SH-SY5Y (cell line): Measurements from ENCODE around the gene CLEC16A.

Experiments used
- GATA2 ChIP-seq: IDR thresholded peaks from 2 replicates; pipeline ENCODE4 v1.6.1; 2011; ENCODE audit warnings: mild to moderate bottlenecking, low read depth, low read length
- GATA3 ChIP-seq: IDR thresholded peaks from 2 replicates; pipeline ENCODE4 v1.6.1; 2011; ENCODE audit warnings: low read depth, mild to moderate bottlenecking, low read length, moderate library complexity

- TF ChIP-seq GATA2 (no peak), GATA3 (no peak)
Measured at GRCh38 chr16:10954903-10955302, 10.5 kb downstream of the CLEC16A start.
